Calu3 (cell line): ENCODE measurements around the gene GALC. TPM values are rescaled to one million over a fixed set of nuclear protein-coding genes. Genes with fewer than 3 reads are reported as not detected.

Experiments used
- BruUV-seq: library from RNA; stranded (reverse); fragments of 400-500 nt; replicated peaks from 2 replicates; lab custom pipeline; 2021; lab: Mats Ljungman, UMichigan
- CTCF ChIA-PET: fragments of 300-600 bp; sonication (Branson Sonifier 250); formaldehyde crosslinking; loops from one replicate; lab custom pipeline; 2022; ENCODE audit warnings: antibody characterized with exemption; lab: Charles Lee
- DNase-seq: peaks from one replicate; pipeline ENCODE4 v3.0.0; 2022
- H3K27ac Mint-ChIP-seq: one replicate; pipeline ENCODE4 v1.8.0; 2022; ENCODE audit warnings: mixed read lengths; ENCODE audit not compliant: unreplicated experiment
- H3K27me3 Mint-ChIP-seq: one replicate; pipeline ENCODE4 v1.8.0; 2022; ENCODE audit warnings: mixed read lengths; ENCODE audit not compliant: unreplicated experiment
- H3K36me3 Mint-ChIP-seq: one replicate; pipeline ENCODE4 v1.8.0; 2022; ENCODE audit warnings: mild to moderate bottlenecking, moderate library complexity, mixed read lengths; ENCODE audit not compliant: insufficient read depth, unreplicated experiment
- H3K4me1 Mint-ChIP-seq: one replicate; pipeline ENCODE4 v1.8.0; 2022; ENCODE audit warnings: mild to moderate bottlenecking, low read depth, mixed read lengths; ENCODE audit not compliant: unreplicated experiment
- H3K4me3 Mint-ChIP-seq: one replicate; pipeline ENCODE4 v1.8.0; 2022; ENCODE audit warnings: mild to moderate bottlenecking, low read depth, moderate library complexity, mixed read lengths; ENCODE audit not compliant: unreplicated experiment
- H3K9me3 Mint-ChIP-seq: one replicate; pipeline ENCODE4 v1.8.0; 2022; ENCODE audit warnings: low read depth, mixed read lengths; ENCODE audit not compliant: unreplicated experiment
- CTCF ChIP-seq: fragments of 200-600 bp; IDR thresholded peaks from one replicate; pipeline ENCODE4 v1.8.0; 2022; ENCODE audit warnings: antibody characterized with exemption; ENCODE audit not compliant: unreplicated experiment
- intact Hi-C: fragments of 100-400 bp; cut with micrococcal nuclease; formaldehyde crosslinking; loops from one replicate; pipeline ENCODE4 v1.10.0; 2022; ENCODE audit not compliant: unreplicated experiment
- total RNA-seq: library from RNA; stranded (reverse); gene quantifications from 2 replicates; pipeline ENCODE4 v1.2.3, GENCODE V29; 2022

The GALC gene
- total RNA-seq, 1 experiment from 2014 or later, result 19.3 TPM

DNA sequence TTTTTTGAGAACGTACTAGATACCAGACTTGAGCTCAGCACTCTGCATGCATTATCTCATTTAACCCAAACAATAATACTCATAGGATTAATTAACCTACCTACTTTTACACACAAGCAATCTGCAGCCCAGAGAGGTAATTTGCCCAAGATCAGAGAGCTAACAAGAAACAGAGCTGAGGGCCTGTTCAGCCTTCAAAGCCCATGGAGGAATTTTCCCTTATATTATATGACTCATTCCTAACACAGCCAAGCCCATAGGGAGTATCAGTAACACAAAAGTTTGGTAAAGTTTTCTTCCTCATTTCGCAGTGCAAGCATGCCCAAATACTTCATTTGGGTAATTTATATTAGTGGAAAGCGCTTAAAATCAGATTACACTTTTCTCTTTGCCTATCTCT, 94.7 kb downstream of the GALC start:
- no peaks in the 10 kb centered on the region for H3K9me3 Mint-ChIP-seq
- intact Hi-C loops, result loop anchor here (5.0 kb wide), 1 partner anchor 281 kb away; no protein-coding TSS in a partner anchor
- TF ChIP-seq CTCF, result no peak
- no peaks in the 10 kb centered on the region for H3K36me3 Mint-ChIP-seq
- BruUV-seq, result no TSS peak
- no peaks in the 10 kb centered on the region for H3K27me3 Mint-ChIP-seq
- no peak overlapping the region for H3K4me3 Mint-ChIP-seq
- DNase-seq, result no peak
- peaks cover 6% of the 10 kb centered on the region for H3K4me1 Mint-ChIP-seq
- H3K27ac Mint-ChIP-seq, result no peak overlapping the region
- CTCF ChIA-PET, result interaction anchor here (0.6 to 0.9 kb wide), 2 partner anchors 153 to 377 kb away, joined by 3 to 4 read pairs; no protein-coding TSS in a partner anchor

- no peak for TF ChIP-seq CTCF
These were observed 96.3 kb downstream of the GALC start for GRCh38 chr14:87896393-87897380.

GRCh38 chr14:87894920-87895319, 98.1 kb downstream of the GALC start:
- DNase-seq, result no peak
- no TSS peak for BruUV-seq
- intact Hi-C loops, result loop anchor here (5.0 kb wide), 1 partner anchor 278 kb away; no protein-coding TSS in a partner anchor
- CTCF ChIA-PET, result interaction anchor here (2.0 kb wide), 1 partner anchor 149 kb away, joined by 9 read pairs; no protein-coding TSS in a partner anchor
- Mint-ChIP-seq H3K4me3 (no peak overlapping the region), H3K4me1 (peaks cover 6% of the 10 kb centered on the region), H3K36me3 (no peaks in the 10 kb centered on the region), H3K27ac (no peak overlapping the region), H3K9me3 (no peaks in the 10 kb centered on the region), H3K27me3 (no peaks in the 10 kb centered on the region)
- TF ChIP-seq CTCF, result no peak

More at GRCh38 chr14:87896393-87897380, 96.3 kb downstream of the GALC start:
- intact Hi-C loops, result loop anchor here (1.0 to 5.0 kb wide), 3 partner anchors 91 to 279 kb away; no protein-coding TSS in a partner anchor
- BruUV-seq, result no TSS peak
- CTCF ChIA-PET, result interaction anchor here (2.0 kb wide), 1 partner anchor 151 kb away, joined by 9 read pairs; no protein-coding TSS in a partner anchor
- no peak overlapping the region for H3K27ac Mint-ChIP-seq
- no peak overlapping the region for H3K4me3 Mint-ChIP-seq
- peaks cover 6% of the 10 kb centered on the region for H3K4me1 Mint-ChIP-seq
- no peaks in the 10 kb centered on the region for H3K36me3 Mint-ChIP-seq
- H3K9me3 Mint-ChIP-seq, result no peaks in the 10 kb centered on the region
- peak; percentile 25 for DNase-seq
- H3K27me3 Mint-ChIP-seq, result no peaks in the 10 kb centered on the region

DNA sequence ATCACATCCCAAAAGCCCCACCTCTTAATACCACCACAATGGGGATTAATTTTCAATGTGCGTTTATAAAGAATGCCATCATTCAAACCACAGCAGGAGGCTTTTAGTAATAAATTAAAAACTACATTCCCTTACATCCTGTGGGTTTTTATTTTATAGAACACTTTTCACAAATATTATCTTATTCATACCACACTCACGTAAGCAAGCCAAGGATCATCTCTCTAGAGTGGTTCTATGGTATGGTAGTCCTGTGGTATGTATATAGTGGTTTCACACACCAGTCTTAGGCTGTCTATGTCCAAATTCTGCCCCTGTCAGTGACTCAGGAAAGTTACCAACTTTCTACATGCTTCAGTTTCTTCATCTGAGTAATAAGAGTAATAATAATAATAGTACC, 100.2 kb downstream of the GALC start:
- TF ChIP-seq CTCF, result no peak
- H3K4me1 Mint-ChIP-seq, result peaks cover 6% of the 10 kb centered on the region
- H3K27ac Mint-ChIP-seq, result no peak overlapping the region
- BruUV-seq, result no TSS peak
- DNase-seq, result no peak
- intact Hi-C loops, result no loop called here
- H3K9me3 Mint-ChIP-seq, result peaks cover 3% of the 10 kb centered on the region
- no peak overlapping the region for H3K4me3 Mint-ChIP-seq
- CTCF ChIA-PET, result no interaction called here
- no peaks in the 10 kb centered on the region for H3K27me3 Mint-ChIP-seq
- H3K36me3 Mint-ChIP-seq, result no peaks in the 10 kb centered on the region
